DND-41 (cell line): ENCODE data around the gene ZBTB32.
A peak's percentile ranks its signal among the peaks of the same experiment; 100 is the strongest.

ENCODE experiments used
- ATAC-seq: fragments of 200-7000 bp; cut with Tn5 transposase; 3 replicates; pipeline ENCODE4 v1.9.1; 2021; ENCODE audit warnings: low read depth; ENCODE audit not compliant: insufficient read depth
- DNase-seq: peaks from one replicate; pipeline ENCODE4 v3.0.0-alpha.2; 2020
- H2AFZ ChIP-seq: 2 replicates; pipeline ENCODE4 v1.6.0; 2012; ENCODE audit warnings: low read depth, low read length
- H3K27ac ChIP-seq: 2 replicates; pipeline ENCODE4 v1.5.1; 2012; ENCODE audit warnings: low read length, inconsistent platforms
- H3K27me3 ChIP-seq: fragments of 200-600 bp; sonication (generic); 2 replicates; pipeline ENCODE4 v1.6.0; 2012; ENCODE audit warnings: low read length, mild to moderate bottlenecking, inconsistent platforms; ENCODE audit not compliant: insufficient read depth, poor library complexity
- H3K36me3 ChIP-seq: 2 replicates; pipeline ENCODE4 v1.5.1; 2012; ENCODE audit warnings: low read length, inconsistent platforms; ENCODE audit not compliant: insufficient read depth
- H3K4me1 ChIP-seq: 2 replicates; pipeline ENCODE4 v1.5.1; 2012; ENCODE audit warnings: mild to moderate bottlenecking, low read length; ENCODE audit not compliant: insufficient read depth
- H3K4me2 ChIP-seq: 2 replicates; pipeline ENCODE4 v1.6.0; 2012; ENCODE audit warnings: mild to moderate bottlenecking, moderate library complexity, low read length, inconsistent platforms; ENCODE audit not compliant: insufficient read depth
- H3K4me3 ChIP-seq, 2 experiments: fragments of 200-600 bp in 1 of 2; shearing (Covaris generic) in 1 of 2; 2 replicates each; pipeline ENCODE4 v1.5.1; 2012 to 2016; ENCODE audit warnings: inconsistent platforms in 2 of 2, low read length in 2 of 2, mild to moderate bottlenecking in 2 of 2, low read depth in 1 of 2, moderate library complexity in 1 of 2
- H3K79me2 ChIP-seq: 2 replicates; pipeline ENCODE4 v1.6.0; 2012; ENCODE audit warnings: low read length, inconsistent platforms; ENCODE audit not compliant: insufficient read depth
- H3K9ac ChIP-seq: 2 replicates; pipeline ENCODE4 v1.6.0; 2012; ENCODE audit warnings: low read depth, mild to moderate bottlenecking, inconsistent platforms, low read length, moderate library complexity
- H3K9me3 ChIP-seq: 2 replicates; pipeline ENCODE4 v1.5.1; 2012; ENCODE audit warnings: low read length, moderate library complexity, mild to moderate bottlenecking, inconsistent platforms; ENCODE audit not compliant: insufficient read depth, severe bottlenecking
- H4K20me1 ChIP-seq: 2 replicates; pipeline ENCODE4 v1.6.0; 2012; ENCODE audit warnings: low read length; ENCODE audit not compliant: insufficient read depth
- CTCF ChIP-seq: IDR thresholded peaks from 2 replicates; pipeline ENCODE4 v1.5.1; 2012; ENCODE audit warnings: borderline replicate concordance, low read length, moderate library complexity, mild to moderate bottlenecking; ENCODE audit not compliant: poor library complexity, severe bottlenecking; ENCODE audit errors: extremely low read depth
- EZH2 ChIP-seq: IDR thresholded peaks from 3 replicates; pipeline ENCODE4 v1.6.1; 2012; ENCODE audit warnings: borderline replicate concordance, low read depth, mild to moderate bottlenecking, moderate library complexity, low read length, inconsistent platforms; ENCODE audit not compliant: severe bottlenecking

The ZBTB32 gene

GRCh38 chr19:35720163-35720524 lies 15.8 kb downstream of the ZBTB32 start:
- peak overlapping the region; percentile 82; the same call in 1 of the 2 replicates for H3K4me2 ChIP-seq
- no peaks in the 10 kb centered on the region for H3K9me3 ChIP-seq
- H3K4me1 ChIP-seq: peaks cover 42% of the 10 kb centered on the region
- no peak overlapping the region for H3K27ac ChIP-seq
- no peak overlapping the region for H3K9ac ChIP-seq
- TF ChIP-seq EZH2 (no peak), CTCF (no peak)
- H3K27me3 ChIP-seq: no peaks in the 10 kb centered on the region
- no peak overlapping the region for H2AFZ ChIP-seq
- H3K79me2 ChIP-seq: peaks cover 54% of the 10 kb centered on the region
- peaks cover 54% of the 10 kb centered on the region for H4K20me1 ChIP-seq
- H3K36me3 ChIP-seq: peaks cover 61% of the 10 kb centered on the region
- no peak overlapping the region for H3K4me3 ChIP-seq
- no peak for ATAC-seq
- no peak for DNase-seq

- Histone ChIP-seq H2AFZ (no peak overlapping the region), H3K27me3 (no peaks in the 10 kb centered on the region), H3K79me2 (peaks cover 54% of the 10 kb centered on the region), H4K20me1 (peaks cover 59% of the 10 kb centered on the region), H3K36me3 (peaks cover 66% of the 10 kb centered on the region), H3K9ac (no peak overlapping the region), H3K4me2 (no peak overlapping the region), H3K27ac (no peak overlapping the region), H3K4me3 (no peak overlapping the region), H3K4me1 (peaks cover 41% of the 10 kb centered on the region), H3K9me3 (no peaks in the 10 kb centered on the region)
- no peak for TF ChIP-seq CTCF
- no peak for TF ChIP-seq EZH2
- DNase-seq: no peak
- no peak for ATAC-seq
Measured at GRCh38 chr19:35720648-35721047, 16.3 kb downstream of the ZBTB32 start.

- Histone ChIP-seq H3K4me2 (no peak overlapping the region), H4K20me1 (peaks cover 66% of the 10 kb centered on the region), H3K9me3 (no peaks in the 10 kb centered on the region), H3K9ac (no peak overlapping the region), H3K79me2 (peaks cover 51% of the 10 kb centered on the region), H3K27ac (no peak overlapping the region), H3K4me1 (peaks cover 33% of the 10 kb centered on the region), H2AFZ (no peak overlapping the region), H3K27me3 (no peaks in the 10 kb centered on the region), H3K4me3 (no peak overlapping the region), H3K36me3 (peaks cover 73% of the 10 kb centered on the region)
- ATAC-seq (no peak), DNase-seq (no peak)
- no peak for TF ChIP-seq EZH2
- no peak for TF ChIP-seq CTCF
Measured at GRCh38 chr19:35721374-35721773, 17.0 kb downstream of the ZBTB32 start.

- H2AFZ ChIP-seq: no peak overlapping the region
- H3K9ac ChIP-seq: no peak overlapping the region
- no peak overlapping the region for H3K4me2 ChIP-seq
- H3K9me3 ChIP-seq: no peaks in the 10 kb centered on the region
- H4K20me1 ChIP-seq: peaks cover 68% of the 10 kb centered on the region
- no peak overlapping the region for H3K27ac ChIP-seq
- no peaks in the 10 kb centered on the region for H3K27me3 ChIP-seq
- peaks cover 26% of the 10 kb centered on the region for H3K4me1 ChIP-seq
- DNase-seq: no peak
- peaks cover 84% of the 10 kb centered on the region for H3K36me3 ChIP-seq
- H3K79me2 ChIP-seq: peaks cover 41% of the 10 kb centered on the region
- TF ChIP-seq EZH2 (no peak), CTCF (no peak)
- no peak overlapping the region for H3K4me3 ChIP-seq
- ATAC-seq: no peak
Measured at GRCh38 chr19:35722461-35722860, 18.1 kb downstream of the ZBTB32 start.
